NB4 (cell line): Measurements from ENCODE around the gene RBM45.
A peak's percentile ranks its signal among the peaks of the same experiment; 100 is the strongest.

Source experiments
- MYC ChIP-seq: IDR thresholded peaks from 2 replicates; pipeline ENCODE4 v1.6.1; 2011; ENCODE audit warnings: low read depth, low read length
- POLR2A ChIP-seq: IDR thresholded peaks from 2 replicates; pipeline ENCODE4 v1.6.1; 2011; ENCODE audit warnings: mild to moderate bottlenecking; ENCODE audit not compliant: insufficient read length; ENCODE audit errors: extremely low read depth
- TF ChIP-seq, protein P1 (sequence below): IDR thresholded peaks from one replicate; pipeline ENCODE4 v1.5.1; 2012; ENCODE audit warnings: low read depth, low read length
- TF ChIP-seq, protein P2 (sequence below): IDR thresholded peaks from 2 replicates; pipeline ENCODE4 v1.6.1; 2011; ENCODE audit warnings: low read depth, low read length

DNA sequence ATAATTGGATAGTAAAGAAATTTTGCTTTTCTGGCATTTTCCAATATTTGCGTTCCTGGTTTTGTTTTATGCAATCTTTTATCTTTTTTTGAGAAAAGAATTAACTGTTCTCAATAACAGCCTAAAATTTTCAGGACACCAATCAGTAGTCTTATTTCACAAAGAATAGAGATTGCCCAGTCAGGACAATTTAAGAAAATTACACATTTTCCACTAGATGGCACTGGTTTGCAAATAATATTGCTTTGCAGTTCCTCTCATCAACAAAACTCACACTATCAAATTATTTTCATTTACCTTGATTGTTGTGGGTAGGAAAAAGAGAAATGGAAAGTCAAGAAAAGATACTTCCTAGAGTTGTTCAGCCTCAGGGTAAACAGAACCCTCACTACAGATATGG, 2.4 kb upstream of the RBM45 start:
- TF ChIP-seq POLR2A (no peak), MYC (no peak)
- TF ChIP-seq, protein P1, sequence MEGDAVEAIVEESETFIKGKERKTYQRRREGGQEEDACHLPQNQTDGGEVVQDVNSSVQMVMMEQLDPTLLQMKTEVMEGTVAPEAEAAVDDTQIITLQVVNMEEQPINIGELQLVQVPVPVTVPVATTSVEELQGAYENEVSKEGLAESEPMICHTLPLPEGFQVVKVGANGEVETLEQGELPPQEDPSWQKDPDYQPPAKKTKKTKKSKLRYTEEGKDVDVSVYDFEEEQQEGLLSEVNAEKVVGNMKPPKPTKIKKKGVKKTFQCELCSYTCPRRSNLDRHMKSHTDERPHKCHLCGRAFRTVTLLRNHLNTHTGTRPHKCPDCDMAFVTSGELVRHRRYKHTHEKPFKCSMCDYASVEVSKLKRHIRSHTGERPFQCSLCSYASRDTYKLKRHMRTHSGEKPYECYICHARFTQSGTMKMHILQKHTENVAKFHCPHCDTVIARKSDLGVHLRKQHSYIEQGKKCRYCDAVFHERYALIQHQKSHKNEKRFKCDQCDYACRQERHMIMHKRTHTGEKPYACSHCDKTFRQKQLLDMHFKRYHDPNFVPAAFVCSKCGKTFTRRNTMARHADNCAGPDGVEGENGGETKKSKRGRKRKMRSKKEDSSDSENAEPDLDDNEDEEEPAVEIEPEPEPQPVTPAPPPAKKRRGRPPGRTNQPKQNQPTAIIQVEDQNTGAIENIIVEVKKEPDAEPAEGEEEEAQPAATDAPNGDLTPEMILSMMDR, result peak; percentile 47
- TF ChIP-seq, protein P2, sequence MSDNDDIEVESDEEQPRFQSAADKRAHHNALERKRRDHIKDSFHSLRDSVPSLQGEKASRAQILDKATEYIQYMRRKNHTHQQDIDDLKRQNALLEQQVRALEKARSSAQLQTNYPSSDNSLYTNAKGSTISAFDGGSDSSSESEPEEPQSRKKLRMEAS, result no peak
